ENCODE results near the gene RBM19.
A peak's percentile ranks its signal among the peaks of the same experiment; 100 is the strongest.
"Not testable (repeated sequence)": the region's sequence is repeated elsewhere in the genome, so short reads cannot be mapped to it uniquely, and the experiment has no call there.

RBM19 gene, protein sequence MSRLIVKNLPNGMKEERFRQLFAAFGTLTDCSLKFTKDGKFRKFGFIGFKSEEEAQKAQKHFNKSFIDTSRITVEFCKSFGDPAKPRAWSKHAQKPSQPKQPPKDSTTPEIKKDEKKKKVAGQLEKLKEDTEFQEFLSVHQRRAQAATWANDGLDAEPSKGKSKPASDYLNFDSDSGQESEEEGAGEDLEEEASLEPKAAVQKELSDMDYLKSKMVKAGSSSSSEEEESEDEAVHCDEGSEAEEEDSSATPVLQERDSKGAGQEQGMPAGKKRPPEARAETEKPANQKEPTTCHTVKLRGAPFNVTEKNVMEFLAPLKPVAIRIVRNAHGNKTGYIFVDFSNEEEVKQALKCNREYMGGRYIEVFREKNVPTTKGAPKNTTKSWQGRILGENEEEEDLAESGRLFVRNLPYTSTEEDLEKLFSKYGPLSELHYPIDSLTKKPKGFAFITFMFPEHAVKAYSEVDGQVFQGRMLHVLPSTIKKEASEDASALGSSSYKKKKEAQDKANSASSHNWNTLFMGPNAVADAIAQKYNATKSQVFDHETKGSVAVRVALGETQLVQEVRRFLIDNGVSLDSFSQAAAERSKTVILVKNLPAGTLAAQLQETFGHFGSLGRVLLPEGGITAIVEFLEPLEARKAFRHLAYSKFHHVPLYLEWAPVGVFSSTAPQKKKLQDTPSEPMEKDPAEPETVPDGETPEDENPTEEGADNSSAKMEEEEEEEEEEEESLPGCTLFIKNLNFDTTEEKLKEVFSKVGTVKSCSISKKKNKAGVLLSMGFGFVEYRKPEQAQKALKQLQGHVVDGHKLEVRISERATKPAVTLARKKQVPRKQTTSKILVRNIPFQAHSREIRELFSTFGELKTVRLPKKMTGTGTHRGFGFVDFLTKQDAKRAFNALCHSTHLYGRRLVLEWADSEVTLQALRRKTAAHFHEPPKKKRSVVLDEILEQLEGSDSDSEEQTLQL

DNA sequence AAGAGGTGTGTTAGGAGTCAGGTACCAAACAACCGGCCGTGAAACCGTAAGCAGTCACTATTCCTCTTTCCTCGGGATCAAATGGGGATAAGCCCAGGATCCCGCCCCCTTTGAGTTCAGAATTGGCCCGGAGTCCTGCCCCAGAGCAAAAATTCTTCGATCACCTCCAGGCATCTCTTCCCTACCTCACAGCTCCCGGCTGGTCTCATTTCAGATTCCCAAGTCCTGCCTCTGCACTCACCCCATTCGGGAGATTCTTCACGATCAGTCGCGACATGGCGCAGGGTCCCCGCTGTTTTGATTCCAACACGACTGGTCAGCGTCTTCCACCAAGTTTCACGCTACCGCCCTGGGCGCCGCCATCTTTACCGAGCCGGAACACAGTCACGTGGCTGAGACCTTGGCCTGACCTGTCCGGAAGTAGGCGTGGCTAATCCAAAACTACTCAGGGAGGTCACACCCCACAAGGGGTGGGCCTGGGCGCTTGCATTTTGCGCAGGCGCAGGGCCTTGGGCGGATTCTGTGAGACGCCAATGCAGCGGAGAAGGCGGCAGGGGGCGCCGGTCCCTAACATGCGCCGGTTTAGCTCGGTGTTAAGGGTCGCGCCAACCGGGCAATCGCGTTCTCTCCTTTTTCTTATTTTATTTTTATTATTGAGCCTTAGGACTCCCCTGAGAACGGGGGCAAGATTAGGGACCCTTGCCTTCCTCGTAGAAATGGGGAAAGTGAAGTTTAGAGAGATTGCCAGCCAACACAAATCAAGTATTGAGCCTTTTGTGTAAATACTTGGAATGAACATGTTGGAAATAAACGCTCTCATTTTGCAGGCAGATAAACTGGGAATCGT lies at the start of gene RBM19:
TSS of gene RBM19 (minus strand) at position 375 of the 847 bp plus-strand sequence. CDS start at position 277, 98 bp downstream.
- peak; percentile 85 to 99 (median 97) for DNase-seq

DNA sequence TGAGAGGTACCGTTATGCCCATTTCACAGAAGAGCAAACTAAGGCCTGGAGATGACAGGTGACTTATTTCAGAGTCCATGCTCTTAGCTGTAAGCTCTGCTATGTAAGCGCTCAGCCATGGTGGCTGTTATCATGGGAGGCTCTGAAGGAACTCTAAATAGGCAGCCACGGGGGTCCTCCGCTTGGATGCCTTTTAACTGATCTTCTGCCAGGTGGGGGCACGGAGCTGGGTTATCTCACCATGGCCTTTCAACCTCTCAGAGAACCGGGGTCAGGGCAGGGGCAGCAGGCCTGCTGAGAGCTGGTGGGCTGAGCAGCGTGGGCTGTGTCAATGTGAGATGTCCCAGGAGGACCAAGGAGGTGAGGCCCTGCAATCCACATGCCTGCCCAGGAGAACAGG lies 49.7 kb upstream of the RBM19 start:
- no peak for DNase-seq

DNA sequence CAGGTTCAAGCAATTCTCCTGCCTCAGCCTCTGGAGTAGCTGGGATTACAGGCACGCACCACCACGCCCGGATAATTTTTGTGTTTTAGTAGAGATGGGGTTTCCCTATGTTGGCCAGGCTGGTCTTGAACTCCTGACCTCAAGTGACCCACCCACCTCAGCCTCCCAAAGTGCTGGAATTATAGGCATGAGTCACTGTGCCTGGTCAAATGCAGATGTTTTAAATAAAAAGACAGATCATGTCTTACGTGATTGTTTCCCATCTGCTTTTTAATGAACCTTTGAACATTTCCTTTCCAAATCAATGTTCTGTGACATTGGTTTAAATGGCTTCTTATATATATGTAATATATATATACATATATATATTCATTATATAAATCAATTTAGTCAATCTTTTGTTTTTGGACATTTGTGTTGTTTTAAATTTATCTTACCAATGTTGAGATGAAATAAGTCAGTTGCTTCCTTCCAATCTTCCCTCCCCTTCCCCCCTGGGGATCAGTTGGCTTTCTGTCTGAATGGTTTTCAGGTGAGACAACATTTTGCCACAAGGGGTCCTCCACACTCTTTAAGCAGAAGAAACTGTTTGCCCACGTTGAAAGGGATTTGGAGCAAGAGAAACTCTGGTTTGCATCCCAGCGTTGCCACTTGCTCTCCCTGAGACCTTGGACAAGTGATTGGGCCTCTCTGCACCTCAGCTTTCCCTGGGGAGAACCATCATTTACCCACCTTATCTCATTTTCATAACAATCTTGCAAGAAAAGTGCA lies 47.6 kb upstream of the RBM19 start:
- DNase-seq: no peak

- no peak for DNase-seq
Observed at GRCh38 chr12:114012744-114013431, 46.8 kb upstream of the RBM19 start.

DNA sequence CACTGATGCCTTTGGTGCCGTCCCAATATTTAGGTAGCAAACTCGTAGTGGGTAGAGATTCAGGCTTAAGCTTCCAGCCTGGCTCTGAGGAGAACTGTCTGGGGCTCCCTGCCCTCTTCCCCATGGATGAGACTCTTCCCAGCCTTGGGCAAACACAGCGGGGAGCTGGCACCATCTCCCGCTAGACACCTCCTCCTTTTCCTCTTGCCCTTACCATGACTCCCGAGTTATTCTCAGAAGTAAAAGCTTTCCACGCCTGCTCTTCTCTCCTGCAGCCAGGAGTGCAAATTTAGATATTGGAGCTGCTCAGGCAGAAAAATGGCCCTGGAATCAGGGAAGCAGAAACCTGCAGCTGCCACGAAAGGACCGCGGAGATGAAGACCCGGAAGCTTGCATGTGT lies 45.6 kb upstream of the RBM19 start:
- no peak for DNase-seq

GRCh38 chr12:114006482-114007425 lies 40.6 kb upstream of the RBM19 start:
- no peak for DNase-seq

DNA sequence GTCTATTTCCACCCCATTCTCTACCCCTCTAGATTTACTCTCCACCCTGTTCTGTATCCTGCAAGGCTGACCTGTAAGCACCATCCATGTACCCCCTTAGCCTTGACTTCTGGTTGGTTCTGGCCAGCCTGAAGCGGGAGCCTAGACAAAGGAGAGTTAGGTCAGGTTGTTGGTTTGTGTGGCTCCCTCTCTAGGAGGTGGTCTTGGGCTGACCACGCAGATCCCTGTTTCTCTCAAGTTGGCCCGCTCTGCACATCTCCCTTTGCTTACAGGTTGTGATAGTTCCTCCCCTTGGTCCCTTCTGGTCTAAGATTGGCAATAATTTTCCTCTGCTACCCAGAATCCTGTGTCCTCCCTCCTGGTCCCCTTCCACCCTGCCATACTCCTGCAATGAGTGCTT lies 38.3 kb upstream of the RBM19 start:
- no peak for DNase-seq

DNA sequence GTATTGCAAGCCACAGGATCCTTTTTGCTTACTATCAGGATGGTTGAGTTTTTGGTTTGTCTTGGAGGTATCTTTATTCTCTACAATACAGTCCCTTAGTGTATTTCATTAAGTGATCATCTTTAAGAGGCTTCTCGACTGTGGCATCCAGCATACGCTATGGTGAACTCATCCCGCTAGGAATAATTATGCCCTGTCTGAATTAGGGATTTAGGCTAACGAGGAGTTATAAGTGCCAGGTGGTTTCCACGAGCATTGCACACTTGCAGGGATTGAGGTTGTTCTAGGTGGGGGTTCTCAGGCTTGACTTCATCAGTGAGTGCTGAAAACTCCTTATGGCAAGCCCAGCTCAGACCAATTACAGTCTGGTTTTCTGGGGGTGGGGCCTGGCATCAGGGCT lies 37.2 kb upstream of the RBM19 start:
- no peak for DNase-seq

- no peak for DNase-seq
Observed at GRCh38 chr12:114001511-114002340, 35.6 kb upstream of the RBM19 start.

- no peak for DNase-seq
Observed at GRCh38 chr12:114000861-114001260, 34.7 kb upstream of the RBM19 start.

GRCh38 chr12:114000261-114000660 lies 34.1 kb upstream of the RBM19 start:
- not testable (repeated sequence) for DNase-seq

DNA sequence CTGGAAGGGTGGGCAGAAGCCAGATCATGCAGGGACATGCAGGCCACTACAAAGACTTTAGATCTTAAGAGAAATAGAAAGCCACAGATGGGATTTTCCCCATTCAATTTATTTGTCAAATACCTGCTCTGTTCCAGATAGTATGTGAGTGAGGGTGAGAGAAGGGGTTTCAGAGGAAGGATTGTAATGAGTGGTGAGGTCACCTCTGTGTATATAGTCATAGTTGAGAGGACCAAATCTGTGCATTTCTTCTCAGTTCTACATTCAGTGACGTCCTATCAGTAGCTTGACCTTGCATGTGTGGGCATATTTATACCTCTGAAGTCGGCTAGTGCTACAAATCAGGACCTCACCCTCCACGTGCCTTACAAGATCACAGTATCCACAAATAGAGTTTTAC lies 31.2 kb upstream of the RBM19 start:
- DNase-seq: no peak

DNA sequence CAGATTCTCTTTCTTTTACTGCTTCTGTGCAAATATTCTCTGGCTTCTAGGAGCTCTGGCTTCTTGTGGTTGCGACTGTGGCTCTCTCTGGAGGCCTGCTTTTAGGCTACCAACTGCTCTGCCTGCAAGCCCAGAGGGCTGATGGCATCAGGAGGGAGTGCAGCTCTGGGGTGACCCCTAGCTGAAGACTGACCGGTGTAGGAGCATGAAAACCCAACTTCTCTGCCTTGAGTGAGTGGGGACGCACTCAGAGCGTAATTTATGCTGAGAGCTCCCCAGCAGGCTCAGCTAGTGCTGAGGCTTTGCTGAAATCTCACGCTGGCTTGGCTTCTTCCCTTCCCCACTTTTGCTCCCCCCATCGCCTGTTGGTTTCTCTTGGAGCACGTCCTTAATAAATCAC lies 29.9 kb upstream of the RBM19 start:
- DNase-seq: no peak

DNA sequence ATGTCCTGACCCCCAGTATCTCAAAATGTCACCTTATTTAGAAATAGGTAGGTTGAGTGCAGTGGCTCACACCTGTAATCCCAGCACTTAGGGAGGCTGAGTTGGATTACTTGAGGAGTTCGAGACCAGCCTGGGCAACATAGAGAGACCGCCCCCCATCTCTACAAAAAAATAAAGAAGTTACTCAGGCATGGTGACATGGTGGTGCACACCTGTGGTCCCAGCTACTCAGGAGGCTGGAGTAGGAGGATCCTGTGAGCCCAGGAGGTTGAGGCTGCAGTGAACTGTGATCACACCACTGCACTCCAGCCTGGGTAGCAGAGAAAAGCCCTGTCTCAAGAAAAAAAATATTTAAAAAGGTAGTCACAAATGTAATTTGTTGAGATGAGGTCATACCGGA lies 27.9 kb upstream of the RBM19 start:
- no peak for DNase-seq

DNA sequence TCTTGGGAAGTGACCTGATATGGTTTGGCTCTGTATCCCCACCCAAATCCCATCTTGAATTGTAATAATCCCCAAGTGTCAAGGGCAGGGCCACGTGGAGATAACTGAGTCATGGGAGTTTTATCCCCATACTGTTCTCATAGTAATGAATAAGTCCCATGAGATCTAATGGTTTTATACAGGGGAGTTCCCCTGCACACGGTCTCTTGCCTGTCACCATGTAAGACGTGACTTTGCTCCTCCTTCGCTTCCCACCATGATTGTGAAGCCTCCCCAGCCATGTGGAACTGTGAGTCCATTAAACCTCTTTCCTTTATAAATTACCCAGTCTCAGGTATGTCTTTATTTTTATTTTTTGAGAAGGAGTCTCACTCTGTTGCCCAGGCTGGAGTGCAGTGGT lies 26.6 kb upstream of the RBM19 start:
- not testable (repeated sequence) for DNase-seq

DNA sequence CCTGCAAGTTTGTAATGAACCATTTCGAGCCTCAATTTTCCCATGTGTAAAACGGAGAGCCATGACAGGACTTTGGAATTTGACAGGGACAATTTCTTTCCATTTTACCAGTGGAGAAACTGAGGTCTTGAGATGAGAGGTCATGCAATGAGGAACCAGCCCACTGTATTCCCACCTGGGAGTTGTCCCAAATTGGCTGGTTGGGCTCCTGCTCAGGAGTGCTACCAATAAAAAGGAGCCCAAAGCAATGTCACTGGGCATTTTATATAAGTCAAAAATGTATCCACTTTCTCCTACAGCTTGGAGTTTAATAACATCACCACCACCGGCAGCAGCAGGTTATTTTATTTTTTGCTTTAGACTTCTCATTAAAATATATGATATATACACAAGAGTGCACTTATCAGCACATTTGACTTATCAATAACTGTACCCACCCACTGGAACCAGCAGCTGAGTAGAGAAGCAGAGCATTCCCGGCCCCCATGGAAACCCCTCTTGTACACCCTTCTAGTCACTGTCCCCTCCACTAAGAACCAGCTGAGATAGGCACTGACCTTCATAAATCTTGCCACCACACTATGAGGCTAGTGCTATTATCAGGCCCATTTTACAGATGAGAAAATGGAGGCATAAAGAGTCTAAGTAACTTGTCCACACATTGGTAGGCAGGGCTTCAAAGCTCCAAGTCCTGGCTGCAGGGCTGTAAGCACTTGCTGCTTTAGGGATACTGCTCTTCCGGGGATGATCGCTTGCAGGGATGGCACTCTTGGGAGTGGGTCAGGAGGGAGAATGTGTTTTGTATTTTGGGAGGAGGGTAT lies 25.3 kb upstream of the RBM19 start:
- DNase-seq: no peak
